GOT3 (cell line): ENCODE data around the gene CLDN1.
"Not testable (repeated sequence)": the region's sequence is repeated elsewhere in the genome, so short reads cannot be mapped to it uniquely, and the experiment has no call there.

ENCODE experiments used
- DNase-seq: peaks from one replicate; lab custom pipeline; 2025; ENCODE audit warnings: mixed read lengths; lab: John Stamatoyannopoulos, UW

CLDN1 gene

GRCh38 chr3:190291994-190292584 lies 30.2 kb downstream of the CLDN1 start:
- no peak for DNase-seq

GRCh38 chr3:190289989-190290388 lies 32.3 kb downstream of the CLDN1 start:
- no peak for DNase-seq

GRCh38 chr3:190288836-190289235 lies 33.4 kb downstream of the CLDN1 start:
- DNase-seq = no peak

GRCh38 chr3:190286014-190286413 lies 36.2 kb downstream of the CLDN1 start:
- no peak for DNase-seq

- DNase-seq = no peak
Measured at GRCh38 chr3:190281308-190282051, 40.8 kb downstream of the CLDN1 start.

DNA sequence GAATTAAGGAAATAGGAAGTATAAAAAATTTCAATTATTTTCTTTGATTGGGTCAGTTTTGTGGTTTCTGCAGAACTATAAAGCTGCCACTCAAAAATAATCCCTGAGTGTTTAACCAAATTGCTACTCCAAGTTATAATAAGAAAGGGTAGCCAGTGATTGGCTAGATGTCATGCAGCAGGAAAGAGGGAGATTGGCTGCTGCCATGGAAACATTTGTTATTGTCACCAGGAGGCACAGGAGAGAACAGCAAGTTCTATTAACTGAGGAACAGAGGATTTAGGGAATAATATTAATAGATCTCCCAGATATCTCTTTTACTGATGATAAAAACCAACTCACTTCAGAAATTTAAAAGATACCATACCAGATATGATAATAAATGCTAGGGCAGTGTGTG lies 42.6 kb downstream of the CLDN1 start:
- DNase-seq = no peak

DNA sequence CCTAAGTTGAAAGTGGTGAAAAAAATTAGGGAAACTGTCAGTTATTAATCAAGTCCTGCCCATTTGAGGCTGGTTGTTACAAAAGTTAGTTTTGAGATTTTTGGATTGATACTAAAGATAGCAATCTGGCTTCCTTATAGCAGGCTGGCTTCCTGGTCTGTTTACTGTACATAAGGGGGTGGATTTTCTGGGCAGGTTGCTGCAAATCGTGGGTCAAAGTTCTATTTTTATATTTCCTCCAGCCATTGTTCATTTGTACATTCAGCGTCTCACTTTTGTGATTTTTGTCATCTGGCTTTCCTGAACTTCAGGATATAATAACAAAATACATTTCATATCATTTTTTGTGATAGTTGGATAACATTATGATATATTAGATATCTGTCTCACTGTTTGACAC lies 49.5 kb downstream of the CLDN1 start:
- DNase-seq = no peak

DNA sequence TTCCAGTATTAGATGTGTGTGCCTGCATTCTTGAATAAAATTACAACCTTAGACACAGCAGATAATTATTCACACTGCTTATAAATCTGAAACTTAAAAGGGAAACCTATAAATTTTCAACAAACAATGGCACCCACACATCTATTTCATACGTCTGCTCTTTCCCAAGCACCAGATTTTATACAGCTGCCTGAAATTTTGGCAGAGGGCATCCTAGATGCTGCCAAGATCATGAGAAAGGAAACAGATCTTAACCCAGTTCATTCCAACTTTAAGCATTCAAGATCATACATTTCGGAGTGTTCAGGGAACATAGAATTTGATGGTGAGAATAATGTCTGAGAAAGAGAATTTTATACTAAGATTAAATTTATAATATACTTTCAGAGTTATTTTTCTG lies 53.1 kb downstream of the CLDN1 start:
- DNase-seq = no peak

- DNase-seq = not testable (repeated sequence)
Measured at GRCh38 chr3:190267464-190267863, 54.8 kb downstream of the CLDN1 start.

- no peak for DNase-seq
Measured at GRCh38 chr3:190266913-190267290, 55.3 kb downstream of the CLDN1 start.

DNA sequence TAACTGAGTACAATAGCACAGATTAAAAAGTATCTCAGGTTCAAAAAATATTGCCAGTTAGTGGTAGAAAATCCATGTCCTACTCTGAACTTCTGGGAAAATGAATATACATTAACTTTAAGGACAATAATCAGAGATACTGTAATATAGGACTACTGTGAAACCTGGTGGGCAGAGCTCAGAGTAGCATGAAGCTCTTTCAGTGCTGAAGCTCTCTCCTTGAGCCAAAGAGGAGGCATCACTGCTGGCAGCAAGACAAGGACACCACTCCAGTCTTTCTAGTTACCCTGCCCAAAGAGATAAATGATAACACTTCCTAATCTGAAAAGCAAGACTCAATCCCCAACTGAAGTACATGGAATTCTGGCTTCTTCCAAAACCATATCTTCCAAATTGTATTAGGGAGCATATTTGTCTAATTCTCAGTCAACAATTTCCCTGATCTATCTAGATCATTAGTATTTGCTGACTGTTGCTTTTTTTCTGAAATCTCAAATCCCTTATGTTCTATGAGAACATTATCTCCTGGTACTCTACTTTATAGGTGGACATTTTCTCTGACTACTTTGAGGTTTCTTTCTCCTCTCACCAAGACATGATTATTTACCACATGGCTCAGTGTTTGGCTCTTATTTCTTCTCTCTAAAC lies 55.9 kb downstream of the CLDN1 start:
- DNase-seq = no peak

DNA sequence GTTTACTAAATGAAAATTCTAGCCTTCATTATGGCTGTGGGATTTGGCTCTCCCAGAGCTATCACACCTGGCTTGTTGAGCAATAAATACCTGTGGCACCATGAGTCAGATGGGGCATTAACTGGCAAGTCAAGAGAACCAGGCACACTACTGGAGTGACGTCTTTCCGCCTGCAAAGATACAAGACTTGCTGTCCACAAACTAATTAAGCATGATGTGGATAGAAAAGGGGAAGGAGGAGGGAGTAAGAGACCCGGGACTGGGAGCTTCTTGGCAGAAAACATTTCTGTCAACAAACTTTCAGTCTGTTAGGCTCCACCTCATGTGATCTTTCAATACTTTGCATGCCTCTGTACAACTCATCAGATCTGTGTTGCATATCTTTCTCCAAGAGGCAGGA lies 56.5 kb downstream of the CLDN1 start:
- DNase-seq = no peak

GRCh38 chr3:190265126-190265525 lies 57.1 kb downstream of the CLDN1 start:
- no peak for DNase-seq

- DNase-seq = no peak
Measured at GRCh38 chr3:190261740-190262139, 60.5 kb downstream of the CLDN1 start.

- no peak for DNase-seq
Measured at GRCh38 chr3:190261015-190261414, 61.2 kb downstream of the CLDN1 start.

- DNase-seq = no peak
Measured at GRCh38 chr3:190260301-190260700, 61.9 kb downstream of the CLDN1 start.

- DNase-seq = no peak
Measured at GRCh38 chr3:190258634-190259033, 63.6 kb downstream of the CLDN1 start.
